Astrocyte of the cerebellum (primary cell): ENCODE measurements around the gene ZMAT5.

Experiments
- DNase-seq: peaks from one replicate; pipeline ENCODE4 v3.0.0-alpha.2; 2011; ENCODE audit warnings: low read depth
- H3K4me3 ChIP-seq: 2 replicates; pipeline ENCODE4 v1.5.1; 2011; ENCODE audit warnings: mild to moderate bottlenecking, low read depth, low read length, moderate library complexity
- CTCF ChIP-seq: IDR thresholded peaks from 2 replicates; pipeline ENCODE4 v1.5.1; 2012; ENCODE audit warnings: low read length, low read depth, moderate library complexity, mild to moderate bottlenecking; ENCODE audit errors: missing control alignments
- in situ Hi-C: cut with HindIII; loops from 2 replicates; pipeline ENCODE4 v1.10.0; 2017; ENCODE audit warnings: low sequenced_read_pairs

The ZMAT5 gene

GRCh38 chr22:29719899-29720645 lies 46.7 kb downstream of the ZMAT5 start, which contains the start of gene CABP7:
Gene CABP7 (plus strand): TSS chr22:29720003. CDS start chr22:29720425, 422 bp downstream.
- in situ Hi-C loops = no loop called here
- no peak for TF ChIP-seq CTCF
- peak within 1 kb of the TSS; percentile 10 for H3K4me3 ChIP-seq
- DNase-seq = no peak

GRCh38 chr22:29718949-29719898 lies 47.6 kb downstream of the ZMAT5 start:
- DNase-seq = no peak
- no peak overlapping the region for H3K4me3 ChIP-seq
- TF ChIP-seq CTCF = no peak
- in situ Hi-C loops = no loop called here

DNA sequence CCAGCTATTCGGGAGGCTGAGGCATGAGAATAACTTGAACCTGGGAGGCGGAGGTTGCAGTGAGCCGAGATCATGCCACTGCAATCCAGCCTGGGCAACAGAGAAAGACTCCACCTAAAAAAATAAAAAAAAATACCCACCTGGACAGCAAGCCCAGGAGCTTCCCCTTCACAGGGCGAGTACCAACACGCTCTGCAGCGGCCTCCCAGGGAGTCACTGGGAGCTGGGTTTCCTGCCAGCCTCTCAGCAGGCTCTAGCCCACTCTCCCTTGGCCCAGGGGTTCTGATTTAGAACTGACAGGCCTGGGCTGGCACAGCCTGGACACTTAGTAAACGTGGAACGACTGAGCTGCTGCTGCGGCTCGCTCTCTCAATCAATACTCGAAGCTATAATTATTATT lies 49.0 kb downstream of the ZMAT5 start:
- DNase-seq = no peak
- H3K4me3 ChIP-seq = no peak overlapping the region
- no peak for TF ChIP-seq CTCF
- in situ Hi-C loops = no loop called here

GRCh38 chr22:29716814-29717545 lies 49.8 kb downstream of the ZMAT5 start:
- in situ Hi-C loops = no loop called here
- no peak for TF ChIP-seq CTCF
- H3K4me3 ChIP-seq = no peak overlapping the region
- DNase-seq = peak; percentile 74

GRCh38 chr22:29715705-29716104 lies 51.1 kb downstream of the ZMAT5 start:
- no peak for TF ChIP-seq CTCF
- in situ Hi-C loops = no loop called here
- no peak overlapping the region for H3K4me3 ChIP-seq
- DNase-seq = no peak

DNA sequence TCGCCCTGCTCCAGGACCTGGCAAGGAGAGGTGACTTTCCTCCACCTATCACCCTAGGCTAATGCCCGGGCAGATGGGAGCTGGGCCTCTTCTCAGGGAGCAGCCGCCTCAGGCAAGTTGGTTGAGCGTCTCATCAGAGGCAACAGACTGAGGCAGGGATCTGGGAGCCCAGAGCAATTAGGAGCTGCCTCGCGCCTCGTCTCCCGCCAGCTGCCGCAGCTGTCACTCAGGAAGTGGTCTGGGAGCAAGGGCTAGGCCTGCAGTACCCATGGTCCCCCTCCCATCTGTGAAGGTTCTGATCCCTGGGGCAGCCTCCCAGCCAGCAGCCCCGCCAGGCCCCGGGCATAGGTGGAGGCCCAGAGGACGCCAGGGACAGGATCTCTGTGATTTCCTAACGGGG lies 51.6 kb downstream of the ZMAT5 start:
- no peak overlapping the region for H3K4me3 ChIP-seq
- DNase-seq = no peak
- no peak for TF ChIP-seq CTCF
- in situ Hi-C loops = no loop called here
